Liver (tissue), 9 donors: ENCODE measurements around the gene WIPF1. TPM values are rescaled to one million over a fixed set of nuclear protein-coding genes. Genes with fewer than 3 reads are reported as not detected.

Experiments used
- DNase-seq: peaks from one replicate; pipeline ENCODE4 v3.0.0-alpha.2; 2017; ENCODE audit warnings: low spot score
- H3K27ac ChIP-seq, 2 donors: one replicate each; pipeline ENCODE4 v1.7.0; 2013; ENCODE audit warnings: inconsistent platforms in 2 of 2, low read length in 2 of 2, control low read depth in 1 of 2, low read depth in 1 of 2, mild to moderate bottlenecking in 1 of 2
- H3K27me3 ChIP-seq, 4 donors: one replicate each; pipeline versions ENCODE4 v1.6.1 to v1.7.0; 2013; ENCODE audit warnings: low read length in 3 of 4, inconsistent platforms in 1 of 4, mild to moderate bottlenecking in 1 of 4, moderate library complexity in 1 of 4; ENCODE audit not compliant: control insufficient read depth in 4 of 4, insufficient read depth in 4 of 4
- H3K36me3 ChIP-seq, 4 donors: one replicate each; pipeline versions ENCODE4 v1.6.1 to v1.7.0; 2013; ENCODE audit warnings: low read length in 3 of 4, mild to moderate bottlenecking in 3 of 4, low read depth in 1 of 4, moderate library complexity in 1 of 4; ENCODE audit not compliant: control insufficient read depth in 4 of 4, insufficient read depth in 3 of 4
- H3K4me1 ChIP-seq, 4 donors: one replicate each; pipeline versions ENCODE4 v1.6.1 to v1.7.0; 2013; ENCODE audit warnings: low read length in 3 of 4, mild to moderate bottlenecking in 3 of 4, moderate library complexity in 1 of 4; ENCODE audit not compliant: control insufficient read depth in 4 of 4, insufficient read depth in 4 of 4
- H3K4me3 ChIP-seq, 3 donors: one replicate each; pipeline versions ENCODE4 v1.6.1 to v1.7.0; 2013; ENCODE audit warnings: low read length in 3 of 3, control low read depth in 1 of 3, low read depth in 1 of 3, mild to moderate bottlenecking in 1 of 3
- H3K9ac ChIP-seq, 2 donors: one replicate each; pipeline ENCODE4 v1.7.0; 2013; ENCODE audit warnings: low read length in 2 of 2, mild to moderate bottlenecking in 2 of 2, moderate library complexity in 2 of 2, control low read depth in 1 of 2, low read depth in 1 of 2
- H3K9me3 ChIP-seq, 4 donors: one replicate each; pipeline versions ENCODE4 v1.6.1 to v1.7.0; 2013; ENCODE audit warnings: low read length in 3 of 4; ENCODE audit not compliant: control insufficient read depth in 4 of 4
- ATF3 ChIP-seq: IDR thresholded peaks from 2 replicates; pipeline ENCODE4 v1.6.1; 2016; ENCODE audit warnings: antibody characterized with exemption
- EGR1 ChIP-seq, 2 donors: IDR thresholded peaks; 2 replicates each; pipeline ENCODE4 v1.6.1; 2016 to 2018; ENCODE audit warnings: antibody characterized with exemption in 2 of 2, low read depth in 2 of 2
- FOXA1 ChIP-seq: IDR thresholded peaks from 2 replicates; pipeline ENCODE4 v1.6.1; 2016; ENCODE audit warnings: antibody characterized with exemption
- FOXA2 ChIP-seq: IDR thresholded peaks from 2 replicates; pipeline ENCODE4 v1.6.1; 2016; ENCODE audit warnings: antibody characterized with exemption
- GABPA ChIP-seq, 2 donors: IDR thresholded peaks in 1 of 2; conservative IDR thresholded peaks in 1 of 2; 2 replicates each; pipeline ENCODE4 v1.6.1; 2016; ENCODE audit warnings: antibody characterized with exemption in 2 of 2, mild to moderate bottlenecking in 1 of 2, moderate library complexity in 1 of 2
- HNF4A ChIP-seq, 2 donors: conservative IDR thresholded peaks; 2 replicates each; pipeline ENCODE4 v1.6.1; 2016; ENCODE audit warnings: antibody characterized with exemption in 2 of 2, mild to moderate bottlenecking in 2 of 2
- HNF4G ChIP-seq: IDR thresholded peaks from 2 replicates; pipeline ENCODE4 v1.6.1; 2016; ENCODE audit warnings: antibody characterized with exemption
- JUND ChIP-seq, 2 donors: IDR thresholded peaks; 2 replicates each; pipeline ENCODE4 v1.6.1; 2016; ENCODE audit warnings: antibody characterized with exemption in 2 of 2
- MAX ChIP-seq: IDR thresholded peaks from 2 replicates; pipeline ENCODE4 v1.6.1; 2016; ENCODE audit warnings: antibody characterized with exemption
- NR2F2 ChIP-seq: IDR thresholded peaks from 2 replicates; pipeline ENCODE4 v1.6.1; 2016; ENCODE audit warnings: antibody characterized with exemption
- RAD21 ChIP-seq, 2 donors: IDR thresholded peaks; 2 replicates each; pipeline ENCODE4 v1.6.1; 2016; ENCODE audit warnings: antibody characterized with exemption in 2 of 2, mild to moderate bottlenecking in 2 of 2
- RXRA ChIP-seq, 2 donors: IDR thresholded peaks; 2 replicates each; pipeline ENCODE4 v1.6.1; 2017 to 2018; ENCODE audit warnings: antibody characterized with exemption in 2 of 2, mild to moderate bottlenecking in 1 of 2
- SP1 ChIP-seq: IDR thresholded peaks from 2 replicates; pipeline ENCODE4 v1.6.1; 2018; ENCODE audit warnings: antibody characterized with exemption, mild to moderate bottlenecking
- TAF1 ChIP-seq: conservative IDR thresholded peaks from 2 replicates; pipeline ENCODE4 v1.6.1; 2016; ENCODE audit warnings: antibody characterized with exemption, mild to moderate bottlenecking
- YY1 ChIP-seq: IDR thresholded peaks from 2 replicates; pipeline ENCODE4 v1.6.1; 2016; ENCODE audit warnings: antibody characterized with exemption, mild to moderate bottlenecking
- ZBTB33 ChIP-seq: IDR thresholded peaks from 2 replicates; pipeline ENCODE4 v1.6.1; 2016; ENCODE audit warnings: antibody characterized with exemption
- WGBS: extraction: QIAGEN DNeasy Blood & Tissue Kit; methylation state at CpG from one replicate; pipeline ENCODE4 v1.1.7; 2013; 5-methylcytosine and 5-hydroxymethylcytosine counted together
- polyA plus RNA-seq, 2 donors: library from polyadenylated mRNA; stranded (reverse) in 1 of 2; unstranded in 1 of 2; fragments of 200-250 nt in 1 of 2; fragments of >200 nt in 1 of 2; fragmentation: Nextera tagmentation in 1 of 2; extraction: Ambion mirVana in 1 of 2; gene quantifications; one replicate each; pipeline versions ENCODE4 v1.2.1 to v1.2.3, GENCODE V29; 2013 to 2015
- total RNA-seq, 2 donors: library from RNA; depleted of rRNA; stranded (reverse); fragments of >200 nt; gene quantifications; one replicate each; pipeline ENCODE4 v1.2.3, GENCODE V29; 2014
- TF ChIP-seq, protein P1 (sequence below): IDR thresholded peaks from 2 replicates; pipeline ENCODE4 v1.6.1; 2016; ENCODE audit warnings: antibody characterized with exemption, mild to moderate bottlenecking
- TF ChIP-seq, protein P2 (sequence below): fragments of 150-350 bp; IDR thresholded peaks from 2 replicates; pipeline ENCODE4 v1.5.1; 2017; ENCODE audit warnings: improper control_type of control experiment, low read depth, low read length; ENCODE audit not compliant: missing input control
- donor health status: healthy.
- donor health status: healthy.
- donor health status: healthy.
- donor health status: healthy.
- donor health status: healthy.

The WIPF1 gene
- total and polyA plus RNA-seq, 4 donors, result 4.7 to 7.7 (median 6.3) TPM

DNA sequence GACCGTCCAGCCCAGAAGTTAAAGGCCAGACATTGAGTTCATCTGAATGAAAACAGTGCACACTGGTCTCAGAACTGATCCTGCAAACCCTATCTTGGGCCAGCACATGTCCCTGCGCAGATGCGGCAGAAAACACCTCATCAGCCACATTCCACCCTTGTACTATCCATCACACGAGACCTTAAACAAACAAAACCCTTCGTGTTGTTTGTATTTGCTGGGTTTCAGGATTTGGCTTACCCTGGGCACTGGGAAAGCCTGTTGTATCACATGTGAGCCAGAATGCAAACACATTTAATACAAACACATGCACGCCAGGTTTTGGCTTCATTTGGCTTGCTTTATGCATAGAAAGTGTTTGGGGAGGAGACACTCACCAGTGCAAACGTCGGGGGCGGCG, 12.5 kb downstream of the WIPF1 start:
- peaks cover 0 to 15% (median 10%) of the 10 kb centered on the region in 4 donors for H3K4me1 ChIP-seq
- H3K27me3 ChIP-seq, result no peaks in the 10 kb centered on the region
- TF ChIP-seq HNF4A (conservative IDR thresholded peaks at IDR 0.05) (peak; percentile 62 to 86), SP1 (peak; percentile 70), FOXA2 (peak; percentile 90), FOXA1 (peak; percentile 88), RXRA (IDR thresholded peaks at IDR 0.05) (peak; percentile 21 to 90), ZBTB33 (peak; percentile 66), TAF1 (no peak), HNF4G (peak; percentile 25), EGR1 (IDR thresholded peaks at IDR 0.05; ENCODE audit: low read depth in 2 of 2) (peak in 1 of 2 donors; percentile 76), JUND (IDR thresholded peaks at IDR 0.05) (peak in 1 of 2 donors; percentile 70), GABPA (IDR thresholded peaks at IDR 0.05 in 1 of 2, conservative IDR thresholded peaks at IDR 0.05 in 1 of 2) (peak in 1 of 2 donors; percentile 33), ATF3 (no peak), MAX (peak; percentile 96), NR2F2 (no peak), YY1 (peak; percentile 80), RAD21 (IDR thresholded peaks at IDR 0.05) (peak; percentile 22 to 25)
- TF ChIP-seq, protein P1, sequence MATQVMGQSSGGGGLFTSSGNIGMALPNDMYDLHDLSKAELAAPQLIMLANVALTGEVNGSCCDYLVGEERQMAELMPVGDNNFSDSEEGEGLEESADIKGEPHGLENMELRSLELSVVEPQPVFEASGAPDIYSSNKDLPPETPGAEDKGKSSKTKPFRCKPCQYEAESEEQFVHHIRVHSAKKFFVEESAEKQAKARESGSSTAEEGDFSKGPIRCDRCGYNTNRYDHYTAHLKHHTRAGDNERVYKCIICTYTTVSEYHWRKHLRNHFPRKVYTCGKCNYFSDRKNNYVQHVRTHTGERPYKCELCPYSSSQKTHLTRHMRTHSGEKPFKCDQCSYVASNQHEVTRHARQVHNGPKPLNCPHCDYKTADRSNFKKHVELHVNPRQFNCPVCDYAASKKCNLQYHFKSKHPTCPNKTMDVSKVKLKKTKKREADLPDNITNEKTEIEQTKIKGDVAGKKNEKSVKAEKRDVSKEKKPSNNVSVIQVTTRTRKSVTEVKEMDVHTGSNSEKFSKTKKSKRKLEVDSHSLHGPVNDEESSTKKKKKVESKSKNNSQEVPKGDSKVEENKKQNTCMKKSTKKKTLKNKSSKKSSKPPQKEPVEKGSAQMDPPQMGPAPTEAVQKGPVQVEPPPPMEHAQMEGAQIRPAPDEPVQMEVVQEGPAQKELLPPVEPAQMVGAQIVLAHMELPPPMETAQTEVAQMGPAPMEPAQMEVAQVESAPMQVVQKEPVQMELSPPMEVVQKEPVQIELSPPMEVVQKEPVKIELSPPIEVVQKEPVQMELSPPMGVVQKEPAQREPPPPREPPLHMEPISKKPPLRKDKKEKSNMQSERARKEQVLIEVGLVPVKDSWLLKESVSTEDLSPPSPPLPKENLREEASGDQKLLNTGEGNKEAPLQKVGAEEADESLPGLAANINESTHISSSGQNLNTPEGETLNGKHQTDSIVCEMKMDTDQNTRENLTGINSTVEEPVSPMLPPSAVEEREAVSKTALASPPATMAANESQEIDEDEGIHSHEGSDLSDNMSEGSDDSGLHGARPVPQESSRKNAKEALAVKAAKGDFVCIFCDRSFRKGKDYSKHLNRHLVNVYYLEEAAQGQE, result no peak
- TF ChIP-seq, protein P2, sequence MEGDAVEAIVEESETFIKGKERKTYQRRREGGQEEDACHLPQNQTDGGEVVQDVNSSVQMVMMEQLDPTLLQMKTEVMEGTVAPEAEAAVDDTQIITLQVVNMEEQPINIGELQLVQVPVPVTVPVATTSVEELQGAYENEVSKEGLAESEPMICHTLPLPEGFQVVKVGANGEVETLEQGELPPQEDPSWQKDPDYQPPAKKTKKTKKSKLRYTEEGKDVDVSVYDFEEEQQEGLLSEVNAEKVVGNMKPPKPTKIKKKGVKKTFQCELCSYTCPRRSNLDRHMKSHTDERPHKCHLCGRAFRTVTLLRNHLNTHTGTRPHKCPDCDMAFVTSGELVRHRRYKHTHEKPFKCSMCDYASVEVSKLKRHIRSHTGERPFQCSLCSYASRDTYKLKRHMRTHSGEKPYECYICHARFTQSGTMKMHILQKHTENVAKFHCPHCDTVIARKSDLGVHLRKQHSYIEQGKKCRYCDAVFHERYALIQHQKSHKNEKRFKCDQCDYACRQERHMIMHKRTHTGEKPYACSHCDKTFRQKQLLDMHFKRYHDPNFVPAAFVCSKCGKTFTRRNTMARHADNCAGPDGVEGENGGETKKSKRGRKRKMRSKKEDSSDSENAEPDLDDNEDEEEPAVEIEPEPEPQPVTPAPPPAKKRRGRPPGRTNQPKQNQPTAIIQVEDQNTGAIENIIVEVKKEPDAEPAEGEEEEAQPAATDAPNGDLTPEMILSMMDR, result no peak
- no peak for DNase-seq
- H3K4me3 ChIP-seq, result no peak overlapping the region
- H3K9me3 ChIP-seq, result no peaks in the 10 kb centered on the region
- 34% methylated on average over 10 of the region's 10 CpGs for WGBS
- peak overlapping the region in 1 of 2 donors; percentile 49 for H3K27ac ChIP-seq
- H3K36me3 ChIP-seq, result peaks cover 0 to 1% (median 0%) of the 10 kb centered on the region in 4 donors
- H3K9ac ChIP-seq, result no peak overlapping the region
